ENCODE measurements around the gene RPL38.
"Not testable (repeated sequence)": the region's sequence is repeated elsewhere in the genome, so short reads cannot be mapped to it uniquely, and the experiment has no call there.

Gene RPL38

GRCh38 chr17:74180336-74180735 is 23.1 kb upstream of the RPL38 start:
- Histone ChIP-seq H3K9me3 (replicated peaks in 1 of 11) (peaks cover 0 to 7% (median 0%) of the 10 kb centered on the region in 11 experiments; a peak in 3 of 22 replicates), H3K4me1 (peaks cover 0 to 15% (median 6%) of the 10 kb centered on the region in 10 experiments; a peak in 12 of 20 replicates), H4K20me1 (no peaks in the 10 kb centered on the region), H3K4me2 (no peak overlapping the region), H3K4me3 (no peak overlapping the region), H3K36me3 (no peaks in the 10 kb centered on the region), H3K9ac (no peak overlapping the region), H3K27me3 (no peaks in the 10 kb centered on the region), H3K27ac (no peak overlapping the region)
- no peak for TF ChIP-seq Cebpa-rat (IDR thresholded peaks at IDR 0.05)

GRCh38 chr17:74181341-74181740 is 22.1 kb upstream of the RPL38 start:
- Histone ChIP-seq H3K4me2 (no peak overlapping the region), H3K9me3 (replicated peaks in 1 of 11) (peaks cover 0 to 7% (median 0%) of the 10 kb centered on the region in 11 experiments; a peak in 3 of 22 replicates), H4K20me1 (no peaks in the 10 kb centered on the region), H3K27ac (no peak overlapping the region), H3K36me3 (no peaks in the 10 kb centered on the region), H3K4me1 (peaks cover 0 to 20% (median 8%) of the 10 kb centered on the region in 10 experiments; a peak in 12 of 20 replicates), H3K4me3 (no peak overlapping the region), H3K27me3 (no peaks in the 10 kb centered on the region), H3K9ac (no peak overlapping the region)
- TF ChIP-seq Cebpa-rat (IDR thresholded peaks at IDR 0.05): no peak

GRCh38 chr17:74182041-74182723 is 21.3 kb upstream of the RPL38 start:
- Histone ChIP-seq H3K4me1 (peaks cover 0 to 25% (median 11%) of the 10 kb centered on the region in 10 experiments; a peak in 12 of 20 replicates), H3K9ac (no peak overlapping the region), H4K20me1 (no peaks in the 10 kb centered on the region), H3K4me2 (no peak overlapping the region), H3K27ac (no peak overlapping the region), H3K27me3 (no peaks in the 10 kb centered on the region), H3K36me3 (no peaks in the 10 kb centered on the region), H3K4me3 (no peak overlapping the region), H3K9me3 (replicated peaks in 1 of 11) (peaks cover 0 to 7% (median 0%) of the 10 kb centered on the region in 11 experiments; a peak in 3 of 22 replicates)
- no peak for TF ChIP-seq Cebpa-rat (IDR thresholded peaks at IDR 0.05)

GRCh38 chr17:74183411-74183810 is 20.1 kb upstream of the RPL38 start:
- Histone ChIP-seq H3K4me3 (no peak overlapping the region), H3K27me3 (no peaks in the 10 kb centered on the region), H3K27ac (no peak overlapping the region), H3K4me1 (peaks cover 0 to 37% (median 23%) of the 10 kb centered on the region in 10 experiments; a peak in 13 of 20 replicates), H3K36me3 (no peaks in the 10 kb centered on the region), H4K20me1 (no peaks in the 10 kb centered on the region), H3K4me2 (no peak overlapping the region), H3K9ac (no peak overlapping the region), H3K9me3 (replicated peaks in 1 of 11) (peaks cover 0 to 7% (median 0%) of the 10 kb centered on the region in 11 experiments; a peak in 3 of 22 replicates)
- no peak for TF ChIP-seq Cebpa-rat (IDR thresholded peaks at IDR 0.05)

- no peaks in the 10 kb centered on the region for H3K36me3 ChIP-seq
- no peaks in the 10 kb centered on the region for H4K20me1 ChIP-seq
- peak overlapping the region in 3 of 11 experiments; percentile 58 to 69 (median 63); a peak in 6 of 22 replicates for H3K4me2 ChIP-seq
- TF ChIP-seq Cebpa-rat (IDR thresholded peaks at IDR 0.05): no peak
- no peaks in the 10 kb centered on the region for H3K9me3 ChIP-seq (replicated peaks in 1 of 11)
- H3K4me1 ChIP-seq: peaks cover 0 to 40% (median 26%) of the 10 kb centered on the region in 10 experiments; a peak in 13 of 20 replicates
- H3K9ac ChIP-seq: no peak overlapping the region
- no peak overlapping the region for H3K4me3 ChIP-seq
- no peak overlapping the region for H3K27ac ChIP-seq
- no peaks in the 10 kb centered on the region for H3K27me3 ChIP-seq
These were observed 17.8 kb upstream of the RPL38 start for GRCh38 chr17:74185571-74186185.

GRCh38 chr17:74186498-74186897 is 17.0 kb upstream of the RPL38 start:
- Histone ChIP-seq H3K36me3 (no peaks in the 10 kb centered on the region), H3K27ac (no peak overlapping the region), H3K9ac (no peak overlapping the region), H3K4me1 (peaks cover 0 to 40% (median 26%) of the 10 kb centered on the region in 10 experiments; a peak in 13 of 20 replicates), H3K4me3 (no peak overlapping the region), H4K20me1 (no peaks in the 10 kb centered on the region), H3K9me3 (replicated peaks in 1 of 11) (no peaks in the 10 kb centered on the region), H3K4me2 (peak overlapping the region in 1 of 11 experiments; percentile 66; a peak in 1 of 22 replicates), H3K27me3 (no peaks in the 10 kb centered on the region)
- no peak for TF ChIP-seq Cebpa-rat (IDR thresholded peaks at IDR 0.05)

- Histone ChIP-seq H3K27me3 (no peaks in the 10 kb centered on the region), H3K36me3 (no peaks in the 10 kb centered on the region), H3K4me3 (no peak overlapping the region), H4K20me1 (no peaks in the 10 kb centered on the region), H3K9ac (peak overlapping the region in 1 of 11 experiments; percentile 29; a peak in 1 of 22 replicates), H3K27ac (no peak overlapping the region), H3K4me2 (peak overlapping the region in 7 of 11 experiments; percentile 12 to 66 (median 46); a peak in 13 of 22 replicates), H3K9me3 (replicated peaks in 1 of 11) (no peaks in the 10 kb centered on the region), H3K4me1 (peaks cover 3 to 43% (median 29%) of the 10 kb centered on the region in 10 experiments)
- TF ChIP-seq Cebpa-rat (IDR thresholded peaks at IDR 0.05): no peak
These were observed 15.7 kb upstream of the RPL38 start for GRCh38 chr17:74187761-74188160.

- not testable (repeated sequence) for H3K9me3 ChIP-seq (replicated peaks in 1 of 11); H3K27me3 ChIP-seq; H4K20me1 ChIP-seq; H3K27ac ChIP-seq; H3K4me3 ChIP-seq; H3K36me3 ChIP-seq
- Histone ChIP-seq H3K4me2 (peak overlapping the region in 7 of 11 experiments; percentile 12 to 66 (median 46); a peak in 11 of 22 replicates), H3K4me1 (peaks cover 12 to 52% (median 39%) of the 10 kb centered on the region in 10 experiments), H3K9ac (peak overlapping the region in 1 of 11 experiments; percentile 29; a peak in 1 of 22 replicates)
These were observed 14.8 kb upstream of the RPL38 start for GRCh38 chr17:74188687-74189086.

GRCh38 chr17:74190154-74190553 is 13.3 kb upstream of the RPL38 start:
- Histone ChIP-seq H3K4me1 (peaks cover 17 to 54% (median 42%) of the 10 kb centered on the region in 10 experiments), H3K27me3 (no peaks in the 10 kb centered on the region; a peak in 1 of 22 replicates), H3K9ac (no peak overlapping the region), H4K20me1 (no peaks in the 10 kb centered on the region; a peak in 1 of 22 replicates), H3K27ac (no peak overlapping the region), H3K9me3 (replicated peaks in 1 of 11) (no peaks in the 10 kb centered on the region), H3K4me2 (no peak overlapping the region), H3K4me3 (no peak overlapping the region), H3K36me3 (no peaks in the 10 kb centered on the region)
- TF ChIP-seq Cebpa-rat (IDR thresholded peaks at IDR 0.05): no peak

Data from BLaER1 treated with 17β-estradiol and CSF1 and Interleukin-3, amounts not matched to agents 10 nM and 100 nM (cell line).